ENCODE data around the gene SPARCL1. TPM values are rescaled to one million over a fixed set of nuclear protein-coding genes. Genes with fewer than 3 reads are reported as not detected.
"Not testable (repeated sequence)": the region's sequence is repeated elsewhere in the genome, so short reads cannot be mapped to it uniquely, and the experiment has no call there.

Gene SPARCL1
- total RNA-seq, 3 donors from 2014 or later = 0.30 to 0.53 (median 0.49) TPM

DNA sequence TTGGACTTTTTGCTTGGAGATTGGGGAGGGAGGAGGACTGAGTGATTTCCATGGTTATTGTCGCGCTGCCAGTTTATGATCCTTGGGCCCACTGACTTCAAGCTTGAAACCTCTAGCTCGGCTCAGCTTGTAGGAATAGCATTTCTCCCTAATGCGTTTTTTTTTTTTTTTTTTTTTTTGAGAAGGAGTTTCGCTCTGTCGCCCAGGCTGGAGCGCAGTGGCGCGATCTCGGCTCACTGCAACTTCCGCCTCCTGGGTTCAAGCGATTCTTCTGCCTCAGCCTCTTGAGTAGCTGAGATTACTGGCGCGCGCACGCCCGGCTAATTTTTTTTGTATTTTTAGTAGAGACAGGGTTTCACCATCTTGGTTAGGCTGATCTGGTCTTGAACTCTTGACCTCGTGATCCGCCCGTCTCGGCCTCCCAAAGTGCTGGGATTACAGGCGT lies 105.1 kb downstream of the SPARCL1 start:
- not testable (repeated sequence) for DNase-seq; ATAC-seq; H3K9me3 Mint-ChIP-seq; H3K36me3 Mint-ChIP-seq (ENCODE audit: insufficient read depth); H3K27me3 Mint-ChIP-seq (ENCODE audit: low read depth)
- Mint-ChIP-seq H3K4me1 (ENCODE audit: low read depth) (peaks cover 33% of the 10 kb centered on the region), H3K4me3 (peak overlapping the region; percentile 94)

Other genes starting within 250 kb of the SPARCL1 start
- gene HSD17B13, start 206.5 kb downstream of the SPARCL1 start, total RNA-seq = not detected
- gene HSD17B11, start 138.2 kb downstream of the SPARCL1 start, total RNA-seq = 1 to 10 TPM; 5.3 to 8.9 (median 7.4) TPM
- 10 to 100 TPM; 15.9 to 21.0 (median 16.6) TPM for gene NUDT9, start 106.8 kb downstream of the SPARCL1 start, total RNA-seq
- not detected for gene DSPP, start 79.2 kb upstream of the SPARCL1 start, total RNA-seq
- not detected for gene DMP1, start 120.9 kb upstream of the SPARCL1 start, total RNA-seq